GM19397 (cell line): ENCODE data around the gene NAALADL2.
"Not testable (repeated sequence)": the region's sequence is repeated elsewhere in the genome, so short reads cannot be mapped to it uniquely, and the experiment has no call there.

Source experiments
- ATAC-seq: cut with Tn5 transposase; IDR thresholded peaks from one replicate; pipeline ENCODE4 v1.9.1; 2021; ENCODE audit warnings: mild to moderate bottlenecking, moderate library complexity; ENCODE audit not compliant: unreplicated experiment

The NAALADL2 gene

DNA sequence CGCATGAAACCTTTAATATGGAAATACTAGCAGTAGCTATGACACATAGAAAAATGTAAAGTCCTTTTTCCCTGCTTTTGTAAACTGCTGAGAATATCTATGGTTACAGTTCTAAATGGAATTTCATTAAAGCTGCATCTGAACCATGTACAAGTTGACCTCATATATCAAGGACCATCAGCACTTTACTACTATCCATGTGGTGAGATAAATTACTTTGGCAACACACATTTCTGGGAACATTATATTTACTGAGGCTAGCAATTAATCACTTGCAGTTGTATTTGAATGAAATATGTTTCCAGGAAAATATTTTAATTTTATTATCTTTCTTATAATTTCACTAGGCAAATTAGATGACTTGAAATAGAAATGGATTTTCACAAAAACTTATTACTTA is 545.5 kb downstream of the NAALADL2 start:
- ATAC-seq = no peak

DNA sequence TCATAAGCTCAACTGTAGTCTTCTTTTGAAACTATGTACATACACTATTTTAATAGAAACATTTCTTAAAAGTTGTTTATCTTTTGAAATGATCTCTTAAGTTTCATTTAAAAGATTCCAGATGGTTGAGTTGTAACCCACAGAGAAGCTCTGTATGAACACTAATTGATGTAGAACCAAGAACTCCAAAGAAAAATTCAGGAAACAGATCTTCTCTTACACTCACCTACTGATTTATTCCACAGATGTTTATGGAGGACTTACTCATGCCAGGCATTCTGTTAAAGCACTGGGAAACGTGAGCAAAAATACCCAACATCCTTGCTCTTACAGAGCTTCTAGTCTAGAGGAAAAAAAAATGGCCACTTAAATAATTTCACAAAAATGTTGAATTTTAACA is 551.1 kb downstream of the NAALADL2 start:
- ATAC-seq = no peak

DNA sequence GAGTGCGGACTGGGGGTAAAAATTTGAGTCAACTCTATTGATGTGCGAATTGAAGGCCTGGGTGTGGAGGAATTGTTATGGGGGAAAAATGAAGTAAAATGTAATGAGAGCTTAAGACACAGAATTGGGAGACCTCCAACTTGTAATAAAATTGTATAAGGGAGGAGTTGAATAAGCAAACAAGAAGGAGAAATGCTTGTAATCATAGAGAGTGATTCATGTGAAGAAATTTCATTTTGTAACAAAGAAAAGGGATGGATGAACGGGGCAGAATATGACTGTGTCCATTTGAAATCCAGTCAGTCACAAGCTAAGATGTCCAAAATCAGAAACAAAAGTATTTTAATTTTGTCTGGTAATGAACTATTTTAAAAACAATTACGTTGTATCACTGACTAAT is 552.3 kb downstream of the NAALADL2 start:
- no peak for ATAC-seq

DNA sequence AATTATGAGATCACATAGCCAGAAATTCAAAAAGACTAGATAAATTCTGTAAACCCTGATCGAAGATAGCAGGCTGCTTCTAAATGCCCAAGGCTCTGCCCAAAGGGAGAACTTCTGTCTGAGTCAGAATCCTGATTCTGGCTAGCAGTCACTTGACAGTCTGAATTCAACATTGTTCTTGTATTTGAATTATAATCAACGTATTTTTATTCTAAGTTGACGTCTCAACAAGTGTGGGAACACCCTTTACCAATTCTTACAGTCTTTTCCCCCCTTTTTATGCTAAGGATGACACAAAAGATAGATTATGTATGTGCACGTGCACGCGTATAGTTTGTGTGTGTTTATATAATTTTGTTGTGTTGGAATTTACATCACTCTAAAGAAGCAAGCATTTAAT is 552.8 kb downstream of the NAALADL2 start:
- ATAC-seq = no peak

DNA sequence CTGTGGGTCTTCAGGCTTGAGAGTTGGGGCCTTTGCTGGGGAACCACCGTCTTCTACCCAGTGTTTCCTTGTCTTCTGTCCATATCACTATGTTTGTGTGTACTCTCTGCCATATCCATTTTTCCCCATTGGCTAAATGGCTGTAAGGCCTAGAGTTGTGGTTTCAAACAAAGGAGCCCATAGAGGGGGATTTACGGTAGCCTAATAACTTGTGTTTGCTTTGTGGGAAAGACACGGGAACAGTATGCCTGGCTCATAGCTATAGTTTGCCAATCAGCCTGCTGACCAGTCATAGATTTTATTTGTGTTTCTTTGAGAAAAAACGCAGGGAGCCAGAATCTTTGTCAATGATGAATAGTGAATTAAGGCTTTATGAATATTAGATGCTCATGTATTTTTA is 554.8 kb downstream of the NAALADL2 start:
- ATAC-seq = no peak

DNA sequence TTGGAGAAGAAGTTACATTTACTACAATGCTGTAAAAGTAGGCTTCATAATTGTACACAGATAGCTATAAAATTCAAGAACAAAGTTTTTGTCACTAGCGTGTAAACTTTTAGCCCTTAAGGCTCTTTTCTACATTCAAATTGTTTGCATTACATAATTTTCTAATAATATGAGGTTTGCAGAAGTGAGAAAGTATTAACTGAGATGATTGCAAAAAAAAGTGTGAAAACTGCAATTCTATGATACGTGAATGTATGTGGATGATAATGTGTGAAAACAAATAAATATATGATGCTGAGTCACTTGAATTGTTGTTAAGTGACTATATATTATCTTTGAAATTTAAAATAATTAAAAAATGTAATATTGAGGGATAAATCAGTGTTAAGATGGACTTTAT is 557.5 kb downstream of the NAALADL2 start:
- ATAC-seq = no peak

DNA sequence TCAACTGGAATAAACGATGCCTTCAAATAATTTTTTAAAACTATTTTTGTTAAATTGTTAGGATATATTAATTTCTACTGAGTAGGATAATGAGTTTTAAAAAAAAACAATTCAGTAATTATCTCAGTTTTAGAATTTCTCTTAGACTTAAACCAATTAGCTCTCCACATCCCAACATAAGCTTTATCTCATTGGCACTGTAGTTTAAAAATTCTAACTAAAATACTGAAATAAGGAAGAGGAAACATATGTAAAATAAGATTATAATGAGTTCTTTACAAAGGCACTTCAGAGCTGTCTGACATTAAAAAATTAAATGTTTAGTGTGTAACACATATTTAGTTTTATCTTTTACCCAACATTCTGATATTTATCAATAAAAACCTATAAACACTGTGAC is 558.3 kb downstream of the NAALADL2 start:
- no peak for ATAC-seq

DNA sequence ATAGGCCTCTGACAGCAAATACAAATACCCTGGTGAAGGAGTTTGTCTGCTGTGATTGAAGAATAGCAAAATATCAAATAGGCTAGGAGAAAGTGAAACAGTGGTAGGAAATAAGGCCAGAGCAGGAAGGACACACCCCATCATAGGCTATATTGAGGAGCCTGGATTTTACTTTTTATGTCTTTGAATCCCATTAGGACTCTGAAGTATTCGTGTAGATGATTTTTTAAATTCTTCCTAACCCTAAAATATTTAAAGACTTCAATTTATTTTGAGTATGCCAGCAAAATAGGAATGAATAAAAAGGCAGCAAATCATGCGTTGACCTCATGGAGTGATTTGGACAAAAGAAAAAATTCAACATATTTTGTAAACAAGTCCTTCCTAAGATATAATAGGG is 562.8 kb downstream of the NAALADL2 start:
- ATAC-seq = no peak

DNA sequence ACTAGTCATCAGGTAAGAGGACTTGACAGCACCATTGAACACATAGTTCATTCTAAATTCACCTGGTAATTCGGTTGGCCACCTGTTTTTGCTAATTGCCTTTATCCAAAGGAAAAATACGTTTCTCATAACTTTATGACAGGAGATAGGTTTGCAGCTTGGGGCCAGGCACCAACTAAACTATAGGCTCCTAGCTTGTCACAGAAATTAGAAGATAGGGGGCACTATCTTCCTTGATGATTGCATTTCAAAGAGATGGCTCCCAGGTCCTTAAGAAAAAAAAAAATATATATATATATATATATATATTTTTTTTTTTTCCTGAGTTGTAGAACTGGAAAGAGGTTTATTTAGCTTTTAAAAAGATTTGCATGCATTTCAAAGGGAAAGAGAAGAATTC is 563.6 kb downstream of the NAALADL2 start:
- no peak for ATAC-seq

DNA sequence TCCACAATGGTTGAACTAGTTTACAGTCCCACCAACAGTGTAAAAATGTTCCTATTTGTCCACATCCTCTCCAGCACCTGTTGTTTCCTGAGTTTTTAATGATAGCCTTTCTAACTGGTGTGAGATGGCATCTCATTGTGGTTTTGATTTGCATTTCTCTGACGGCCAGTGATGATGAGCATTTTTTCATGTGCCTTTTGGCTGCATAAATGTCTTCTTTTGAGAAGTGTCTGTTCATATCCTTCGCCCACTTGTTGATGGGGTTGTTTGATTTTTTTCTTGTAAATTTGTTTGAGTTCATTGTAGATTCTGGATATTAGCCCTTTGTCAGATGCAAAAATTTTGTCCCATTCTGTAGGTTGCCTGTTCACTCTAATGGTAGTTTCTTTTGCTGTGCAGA is 564.7 kb downstream of the NAALADL2 start:
- not testable (repeated sequence) for ATAC-seq

DNA sequence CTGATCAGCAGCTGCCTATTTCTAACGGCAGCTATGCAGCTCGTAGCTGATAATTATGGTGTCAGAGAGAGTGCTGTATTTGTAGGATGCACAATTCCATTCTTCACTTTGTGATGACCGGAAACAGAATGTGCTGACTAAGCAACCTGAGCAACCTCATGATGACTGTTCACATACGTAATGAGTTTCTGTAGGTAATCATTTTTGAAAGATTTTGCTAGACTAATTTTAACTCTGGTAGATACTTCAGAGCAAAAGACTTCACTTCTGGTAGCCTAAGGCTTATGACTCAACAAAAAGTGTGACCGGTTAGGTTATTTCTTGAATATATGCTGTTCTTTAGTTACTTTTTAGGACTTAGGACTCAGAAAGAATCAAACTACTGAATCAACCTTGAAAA is 567.7 kb downstream of the NAALADL2 start:
- no peak for ATAC-seq

DNA sequence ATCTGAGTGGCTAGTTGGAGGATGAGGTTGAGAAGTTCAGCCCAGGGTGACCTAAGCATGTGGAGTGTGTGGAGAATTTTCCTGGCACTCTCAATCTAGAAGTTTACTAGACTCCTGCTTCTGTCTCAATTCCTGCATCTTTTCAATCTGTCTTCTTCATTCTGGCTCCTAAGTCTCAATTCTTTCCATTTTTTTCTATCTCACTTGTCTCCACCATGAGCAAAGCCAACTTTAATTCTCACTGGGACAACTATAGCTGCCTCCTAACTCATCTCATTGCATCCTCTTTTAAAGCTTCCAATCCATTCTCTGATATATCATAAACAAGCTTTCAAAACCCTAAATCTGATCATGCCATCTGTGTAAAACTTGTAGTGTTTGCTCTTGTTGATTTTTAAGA is 569.3 kb downstream of the NAALADL2 start:
- ATAC-seq = no peak

DNA sequence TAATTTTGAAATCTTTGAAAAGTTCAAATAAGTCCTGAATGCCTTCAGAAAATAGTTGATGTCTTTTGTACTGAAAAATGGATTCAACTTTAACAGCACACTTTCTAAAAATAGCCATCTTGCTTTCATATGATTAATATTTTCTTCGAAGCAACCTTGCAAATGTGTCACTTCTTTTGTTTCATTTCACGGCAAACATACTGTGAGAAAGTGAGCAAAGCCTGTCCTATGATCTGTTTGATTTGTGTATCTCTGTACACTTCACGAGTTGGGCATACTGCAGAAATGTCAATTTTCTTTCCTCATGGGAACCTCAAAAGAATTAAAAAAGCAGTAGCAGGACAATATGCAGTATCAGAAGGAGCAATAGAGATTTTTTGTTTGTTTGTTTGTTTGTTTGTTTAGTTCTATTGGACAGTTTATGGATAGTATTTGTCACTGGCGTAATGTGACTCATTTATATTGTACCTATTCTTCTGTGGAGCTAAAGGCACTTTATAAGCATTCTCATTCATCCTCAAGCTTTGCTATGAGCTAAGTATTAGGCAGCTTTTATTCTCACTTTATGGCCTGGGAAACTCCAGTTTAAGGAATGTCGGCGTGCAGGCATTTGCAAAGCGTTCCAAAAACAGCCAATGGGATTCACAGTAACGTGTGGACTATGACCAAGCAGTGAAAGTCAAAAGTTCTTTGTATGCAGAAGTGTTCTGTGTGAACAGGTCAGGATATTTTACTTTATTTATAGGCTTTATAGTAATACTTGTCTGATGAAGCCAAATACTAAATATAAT is 572.0 kb downstream of the NAALADL2 start:
- no peak for ATAC-seq

DNA sequence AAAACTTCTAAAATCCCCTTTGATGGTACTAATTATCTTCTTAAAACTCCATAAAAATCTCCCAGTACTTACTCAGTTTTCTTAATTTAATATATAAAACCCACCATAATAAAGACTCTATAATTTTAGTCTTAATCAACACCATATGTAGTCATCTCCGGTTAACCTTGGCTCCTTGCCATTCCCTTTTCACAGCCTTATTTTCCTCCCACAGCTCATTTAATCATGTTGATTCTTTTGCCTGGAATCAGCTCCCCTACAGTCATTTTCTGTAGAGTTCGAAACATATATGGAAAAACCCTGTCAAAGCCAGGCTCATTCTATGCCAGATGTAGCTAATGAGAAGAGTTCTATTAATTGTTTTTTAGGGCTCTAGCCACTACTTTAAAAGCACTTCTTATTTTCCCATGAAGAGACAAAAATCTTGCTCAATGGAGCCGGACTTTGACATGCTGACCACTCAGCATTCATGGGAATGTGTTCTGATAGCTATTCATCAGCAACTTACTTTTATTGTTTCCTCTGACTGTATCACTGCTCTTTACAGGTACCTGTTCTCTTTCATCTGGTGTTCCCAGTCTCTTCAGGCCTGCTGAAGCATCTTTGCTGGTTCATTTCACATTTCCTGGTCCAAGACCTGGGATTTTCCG is 573.4 kb downstream of the NAALADL2 start:
- no peak for ATAC-seq

DNA sequence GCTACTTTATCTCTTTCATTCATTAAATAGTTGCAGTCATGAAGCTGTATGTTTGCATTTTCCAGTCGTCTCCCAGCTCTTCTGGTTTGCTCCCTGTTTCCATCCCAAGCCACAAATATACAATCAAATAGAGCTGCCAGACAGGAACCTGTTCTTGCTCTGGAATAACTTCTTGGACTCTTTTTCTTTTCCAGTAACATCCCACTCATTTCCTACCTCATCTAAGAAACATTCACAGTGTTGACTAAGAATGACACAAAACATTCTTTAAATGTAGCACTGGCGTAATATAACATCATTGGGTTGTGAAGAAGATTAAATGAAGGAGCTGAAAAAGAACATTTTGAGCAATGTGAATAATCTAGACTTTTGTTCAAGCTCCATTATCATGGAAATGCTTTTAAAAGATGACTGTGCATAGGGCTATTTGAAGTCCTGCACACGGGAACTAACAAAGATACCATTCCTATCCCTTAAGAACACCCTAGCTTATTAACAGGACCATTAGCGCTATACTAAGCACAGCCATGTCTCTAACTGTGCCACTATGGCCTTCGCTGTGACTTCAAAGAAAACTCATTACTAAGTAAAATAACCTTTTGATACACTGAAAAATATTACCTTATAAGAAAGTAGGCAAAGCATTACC is 574.0 kb downstream of the NAALADL2 start:
- ATAC-seq = no peak

DNA sequence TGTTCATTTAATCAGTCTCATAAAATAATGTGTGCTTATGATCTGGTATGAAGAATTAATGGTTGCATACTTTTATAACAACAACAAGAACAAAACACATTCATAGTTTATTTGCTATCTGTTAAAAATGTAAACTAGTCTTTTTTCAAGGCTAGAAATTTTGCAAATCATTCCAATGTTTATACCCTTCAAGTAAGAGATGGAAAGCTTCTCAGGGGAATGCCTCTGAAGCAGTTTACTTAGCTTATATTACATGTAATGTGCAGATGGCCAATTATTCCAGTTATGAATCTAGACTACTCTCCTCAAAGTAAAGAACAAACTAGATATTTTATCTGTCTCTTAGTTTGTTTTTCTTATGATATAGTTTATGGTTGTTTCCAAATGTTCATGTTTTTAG is 575.4 kb downstream of the NAALADL2 start:
- ATAC-seq = no peak

DNA sequence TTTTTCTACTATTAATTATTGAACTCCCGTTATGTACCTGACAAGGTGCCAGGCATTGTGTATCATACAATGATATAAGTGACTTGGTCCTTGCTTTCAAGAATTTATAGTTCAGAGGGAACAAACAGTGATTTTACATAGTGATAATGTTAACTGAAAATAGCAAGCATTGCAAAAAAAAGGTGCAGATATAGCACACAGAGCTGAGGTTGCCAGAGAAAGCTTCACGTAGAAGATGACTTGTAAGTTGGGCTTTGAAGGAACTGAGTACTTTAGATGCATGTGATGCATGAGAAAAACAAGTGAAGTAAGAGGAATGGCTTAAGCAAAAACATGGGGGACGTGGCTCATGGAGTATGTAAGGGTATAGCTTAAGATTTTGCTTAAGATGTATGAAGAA is 584.5 kb downstream of the NAALADL2 start:
- ATAC-seq = no peak

DNA sequence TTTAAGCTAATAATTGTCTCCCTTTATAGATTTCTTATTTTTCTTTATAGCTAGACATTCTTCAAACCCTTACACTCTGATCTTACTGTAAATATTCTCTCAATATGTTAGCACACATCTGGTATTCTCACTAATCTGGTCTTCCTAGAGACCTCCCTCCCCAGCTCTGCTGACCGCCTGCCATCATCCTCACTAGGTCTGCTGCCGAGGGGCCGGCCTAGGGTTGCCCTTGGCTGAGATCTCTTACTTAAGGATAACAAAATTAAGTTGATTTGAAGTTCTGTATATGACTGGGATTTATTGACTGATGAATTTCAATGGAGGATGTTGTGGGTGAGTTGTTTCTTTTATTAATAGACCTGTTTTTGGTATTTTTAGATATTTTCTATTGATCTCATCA is 586.6 kb downstream of the NAALADL2 start:
- ATAC-seq = no peak

DNA sequence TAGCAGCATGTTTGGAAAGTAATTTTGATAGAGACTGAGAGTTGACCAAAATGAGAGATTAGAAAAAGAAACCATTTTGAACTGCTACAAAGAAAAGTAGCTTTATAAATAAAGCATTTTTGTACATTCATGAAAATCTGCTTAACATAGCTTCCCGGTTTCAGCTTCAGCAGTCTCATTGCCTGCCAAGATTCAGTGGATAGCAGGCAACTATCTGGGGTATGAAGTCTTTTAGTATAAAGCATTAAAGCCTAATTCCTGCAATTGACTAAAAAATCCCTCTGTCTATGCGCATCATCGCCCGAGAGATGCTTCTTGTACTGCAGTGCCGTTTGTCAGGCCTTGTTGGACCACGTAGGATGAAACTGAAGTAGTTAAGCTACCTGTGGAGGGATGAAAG is 588.4 kb downstream of the NAALADL2 start:
- ATAC-seq = no peak

DNA sequence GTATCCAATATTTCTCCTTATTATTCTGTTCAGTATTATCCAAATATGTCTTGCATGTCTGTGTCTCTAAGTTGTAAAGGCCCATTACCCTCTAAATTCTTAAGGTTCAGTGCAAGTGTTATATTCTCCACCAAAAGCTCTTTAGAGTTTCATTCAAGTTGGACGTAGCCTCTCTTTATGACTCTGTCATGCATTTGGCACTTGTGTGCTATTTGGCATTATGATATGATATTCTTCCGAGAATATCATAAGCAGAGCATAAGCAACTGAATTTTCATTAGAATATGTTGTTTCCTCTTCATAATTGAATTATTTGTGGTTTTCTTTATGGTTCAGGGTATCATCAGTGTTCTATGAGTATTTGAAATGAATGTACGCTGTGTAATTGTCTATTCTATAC is 594.2 kb downstream of the NAALADL2 start:
- ATAC-seq = no peak

DNA sequence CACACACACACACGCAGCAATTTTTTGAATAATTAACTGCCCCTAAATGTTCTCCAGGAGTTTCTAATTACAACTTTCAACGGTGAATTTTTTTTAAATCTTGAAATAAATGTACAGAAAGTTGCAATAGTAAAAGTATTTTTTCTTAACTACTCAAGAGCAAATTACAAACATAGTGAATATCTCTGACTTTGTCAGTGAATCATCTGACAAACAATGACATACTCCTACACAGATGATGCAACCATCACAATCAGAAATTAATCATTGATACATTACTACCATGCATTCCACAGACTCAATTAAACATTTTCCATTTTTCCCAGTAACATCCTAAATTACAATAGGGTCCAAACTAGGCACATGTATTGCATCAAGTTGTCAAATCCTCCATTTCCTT is 597.3 kb downstream of the NAALADL2 start:
- no peak for ATAC-seq

DNA sequence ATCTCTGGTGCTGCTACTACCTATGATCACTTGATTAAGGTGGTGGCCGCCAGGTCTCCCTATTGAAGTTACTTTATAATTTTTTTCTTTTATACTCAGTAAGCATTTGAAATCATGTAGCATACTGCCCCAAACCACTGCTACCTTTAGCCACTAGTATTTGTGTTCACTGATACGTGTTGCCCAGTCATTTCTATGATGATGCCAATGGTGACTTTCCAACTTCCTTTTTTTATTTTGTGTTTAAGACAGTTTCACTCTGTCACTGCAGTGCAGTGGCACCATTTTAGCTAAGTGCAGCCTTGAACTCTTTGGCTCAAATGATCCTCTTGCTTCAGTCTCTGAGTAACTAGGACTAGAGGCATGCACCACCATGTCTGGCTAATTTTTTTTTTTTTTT is 598.2 kb downstream of the NAALADL2 start:
- ATAC-seq = no peak
